BE2C (cell line): ENCODE results near the gene SEMA3A.

Source experiments
- DNase-seq: peaks from one replicate; pipeline ENCODE4 v3.0.0-alpha.2; 2020
- H3K27me3 ChIP-seq: fragments of 250-450 bp; sonication (Bioruptor Pico); 2 replicates; pipeline ENCODE4 v1.5.1; 2020; ENCODE audit warnings: mild to moderate bottlenecking
- H3K36me3 ChIP-seq: fragments of 250-450 bp; sonication (Bioruptor Pico); 2 replicates; pipeline ENCODE4 v1.5.1; 2020; ENCODE audit warnings: mild to moderate bottlenecking
- H3K4me1 ChIP-seq: fragments of 250-450 bp; sonication (Bioruptor Pico); 2 replicates; pipeline ENCODE4 v1.5.1; 2020
- H3K4me3 ChIP-seq: 2 replicates; pipeline ENCODE4 v1.5.1; 2011; ENCODE audit warnings: low read depth, low read length
- H3K9me3 ChIP-seq: fragments of 250-450 bp; sonication (Bioruptor Pico); 2 replicates; pipeline ENCODE4 v1.5.1; 2020
- TF ChIP-seq, protein P1 (sequence below): IDR thresholded peaks from 2 replicates; pipeline ENCODE4 v1.5.1; 2012; ENCODE audit warnings: mild to moderate bottlenecking, low read depth, low read length

The SEMA3A gene

GRCh38 chr7:84021292-84021908 lies 173.2 kb downstream of the SEMA3A start:
- H3K9me3 ChIP-seq = no peaks in the 10 kb centered on the region
- no peak overlapping the region for H3K4me3 ChIP-seq
- H3K4me1 ChIP-seq = peaks cover 5% of the 10 kb centered on the region
- DNase-seq = peak; percentile 8
- no peaks in the 10 kb centered on the region for H3K27me3 ChIP-seq
- TF ChIP-seq, protein P1, sequence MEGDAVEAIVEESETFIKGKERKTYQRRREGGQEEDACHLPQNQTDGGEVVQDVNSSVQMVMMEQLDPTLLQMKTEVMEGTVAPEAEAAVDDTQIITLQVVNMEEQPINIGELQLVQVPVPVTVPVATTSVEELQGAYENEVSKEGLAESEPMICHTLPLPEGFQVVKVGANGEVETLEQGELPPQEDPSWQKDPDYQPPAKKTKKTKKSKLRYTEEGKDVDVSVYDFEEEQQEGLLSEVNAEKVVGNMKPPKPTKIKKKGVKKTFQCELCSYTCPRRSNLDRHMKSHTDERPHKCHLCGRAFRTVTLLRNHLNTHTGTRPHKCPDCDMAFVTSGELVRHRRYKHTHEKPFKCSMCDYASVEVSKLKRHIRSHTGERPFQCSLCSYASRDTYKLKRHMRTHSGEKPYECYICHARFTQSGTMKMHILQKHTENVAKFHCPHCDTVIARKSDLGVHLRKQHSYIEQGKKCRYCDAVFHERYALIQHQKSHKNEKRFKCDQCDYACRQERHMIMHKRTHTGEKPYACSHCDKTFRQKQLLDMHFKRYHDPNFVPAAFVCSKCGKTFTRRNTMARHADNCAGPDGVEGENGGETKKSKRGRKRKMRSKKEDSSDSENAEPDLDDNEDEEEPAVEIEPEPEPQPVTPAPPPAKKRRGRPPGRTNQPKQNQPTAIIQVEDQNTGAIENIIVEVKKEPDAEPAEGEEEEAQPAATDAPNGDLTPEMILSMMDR = no peak
- no peaks in the 10 kb centered on the region for H3K36me3 ChIP-seq

GRCh38 chr7:84017651-84018050 lies 176.9 kb downstream of the SEMA3A start:
- H3K4me1 ChIP-seq = peaks cover 5% of the 10 kb centered on the region

GRCh38 chr7:84013616-84014240 lies 180.9 kb downstream of the SEMA3A start:
- no peak for DNase-seq
- Histone ChIP-seq H3K36me3 (no peaks in the 10 kb centered on the region), H3K4me1 (no peaks in the 10 kb centered on the region), H3K27me3 (no peaks in the 10 kb centered on the region), H3K4me3 (no peak overlapping the region), H3K9me3 (no peaks in the 10 kb centered on the region)
- TF ChIP-seq, protein P1 = no peak

More at GRCh38 chr7:84017651-84018050, 176.9 kb downstream of the SEMA3A start:
- DNase-seq = no peak
- Histone ChIP-seq H3K36me3 (no peaks in the 10 kb centered on the region), H3K27me3 (no peaks in the 10 kb centered on the region), H3K4me3 (no peak overlapping the region), H3K9me3 (no peaks in the 10 kb centered on the region)
- TF ChIP-seq, protein P1 = no peak

- Histone ChIP-seq H3K9me3 (no peaks in the 10 kb centered on the region), H3K4me3 (no peak overlapping the region), H3K36me3 (no peaks in the 10 kb centered on the region), H3K4me1 (no peaks in the 10 kb centered on the region), H3K27me3 (no peaks in the 10 kb centered on the region)
- TF ChIP-seq, protein P1 = no peak
- DNase-seq = no peak
Measured at GRCh38 chr7:84009782-84010181, 184.8 kb downstream of the SEMA3A start.

DNA sequence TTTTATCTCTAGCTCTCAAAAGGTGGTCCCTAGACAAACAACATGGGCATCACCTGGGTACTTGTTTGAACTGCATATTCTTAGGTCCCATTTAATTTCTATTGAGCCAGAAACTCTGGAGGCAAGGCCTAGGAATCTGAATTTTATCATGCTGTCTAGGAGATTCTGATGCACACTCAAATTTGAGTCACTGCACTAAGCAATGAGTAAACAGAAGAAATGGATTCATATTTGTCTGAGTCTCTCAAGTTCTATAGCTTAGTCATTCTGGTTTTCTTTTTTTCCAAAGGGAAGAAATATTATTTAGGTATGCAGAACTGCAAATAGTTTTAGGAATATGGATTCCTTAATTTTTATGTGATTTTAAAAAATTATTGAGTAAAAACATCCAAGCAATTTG lies 185.5 kb downstream of the SEMA3A start:
- no peak for DNase-seq
- H3K4me3 ChIP-seq = no peak overlapping the region
- TF ChIP-seq, protein P1 = no peak
- no peaks in the 10 kb centered on the region for H3K27me3 ChIP-seq
- no peaks in the 10 kb centered on the region for H3K36me3 ChIP-seq
- no peaks in the 10 kb centered on the region for H3K9me3 ChIP-seq
- H3K4me1 ChIP-seq = no peaks in the 10 kb centered on the region

DNA sequence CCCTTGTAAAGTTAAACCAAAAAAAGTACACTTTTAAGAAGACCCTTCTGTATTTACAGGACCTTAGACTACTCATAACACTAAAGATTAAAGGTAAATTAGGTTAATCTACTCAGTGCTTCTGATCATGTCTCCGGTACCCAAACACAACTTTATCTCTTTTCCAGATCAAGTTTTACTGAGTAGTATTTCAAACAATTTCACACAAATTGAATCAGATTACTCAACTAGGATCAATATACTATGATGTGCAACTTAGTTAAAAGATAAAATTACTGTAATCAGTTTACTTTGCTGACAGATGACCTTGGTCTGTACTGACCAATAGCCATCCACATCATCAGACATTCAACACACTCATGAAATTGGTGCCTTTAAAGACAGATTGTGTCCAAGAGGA lies 191.4 kb downstream of the SEMA3A start:
- Histone ChIP-seq H3K36me3 (no peaks in the 10 kb centered on the region), H3K4me1 (peaks cover 10% of the 10 kb centered on the region), H3K9me3 (no peaks in the 10 kb centered on the region), H3K27me3 (no peaks in the 10 kb centered on the region), H3K4me3 (no peak overlapping the region)
- no peak for DNase-seq
- TF ChIP-seq, protein P1 = no peak
